HG02623 (cell line): ENCODE measurements around the gene BCAS3.

Source experiments
- ATAC-seq: cut with Tn5 transposase; IDR thresholded peaks from one replicate; pipeline ENCODE4 v1.9.1; 2021; ENCODE audit warnings: moderate library complexity; ENCODE audit not compliant: unreplicated experiment

BCAS3 gene

DNA sequence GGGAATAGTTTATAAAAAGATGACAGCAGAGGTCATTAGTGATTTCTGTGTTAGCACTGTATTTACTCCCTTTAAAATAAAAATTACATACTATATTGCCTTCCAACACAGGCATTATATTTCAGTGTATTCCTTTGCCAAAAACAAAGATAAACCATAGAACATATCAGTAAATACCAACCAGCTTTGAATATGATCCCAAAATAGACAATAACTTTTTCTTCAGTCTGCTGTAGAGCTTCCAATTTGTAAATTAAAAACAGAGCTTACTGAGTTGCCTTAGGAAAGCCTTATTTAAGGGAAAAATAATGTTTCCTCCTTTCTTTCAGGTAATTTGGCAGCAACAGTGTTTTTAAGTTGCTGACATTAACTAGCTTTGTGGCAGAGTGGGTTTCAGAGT lies 369.9 kb downstream of the BCAS3 start:
- no peak for ATAC-seq

GRCh38 chr17:61048376-61049106 lies 370.9 kb downstream of the BCAS3 start:
- no peak for ATAC-seq

DNA sequence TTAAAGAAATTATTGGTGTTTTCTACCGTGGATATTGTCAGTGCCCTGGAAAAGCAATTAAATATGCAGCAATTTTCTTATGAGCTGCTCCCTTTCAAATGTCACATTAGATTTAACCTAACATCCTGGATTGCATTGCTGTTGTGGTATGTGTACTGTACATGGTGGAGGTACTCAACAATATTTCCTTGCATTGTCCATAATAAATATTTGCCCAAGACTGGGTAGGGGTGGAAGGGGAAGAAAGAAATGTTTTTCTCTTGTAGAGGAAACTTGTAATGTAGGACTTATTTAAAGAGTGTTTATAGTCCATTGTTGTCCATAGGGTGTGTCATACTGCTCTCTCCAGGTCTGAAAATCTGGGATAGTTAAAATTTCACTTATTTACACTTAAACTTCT lies 375.8 kb downstream of the BCAS3 start:
- ATAC-seq: no peak

- no peak for ATAC-seq
These were observed 376.8 kb downstream of the BCAS3 start for GRCh38 chr17:61054436-61054835.

GRCh38 chr17:61057257-61057656 lies 379.6 kb downstream of the BCAS3 start:
- no peak for ATAC-seq

DNA sequence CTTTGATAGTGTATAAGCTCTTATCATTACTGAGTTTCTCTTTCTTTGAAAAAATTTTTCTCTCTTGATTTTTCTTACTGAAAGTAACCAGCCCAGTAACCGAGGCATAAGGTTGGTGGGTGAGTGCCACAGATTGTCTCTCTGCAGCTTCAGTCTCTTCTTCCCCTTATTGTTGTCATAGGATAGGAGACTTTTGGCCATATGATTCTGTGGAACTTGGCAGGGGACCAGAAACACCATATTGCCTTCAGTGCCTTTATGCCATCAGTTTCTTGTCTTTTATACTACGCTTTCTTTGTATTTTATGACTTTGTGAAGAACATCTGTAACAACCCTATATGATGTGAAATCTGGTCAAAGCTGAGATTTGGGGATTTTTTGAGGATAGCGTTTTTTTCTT lies 380.4 kb downstream of the BCAS3 start:
- no peak for ATAC-seq

DNA sequence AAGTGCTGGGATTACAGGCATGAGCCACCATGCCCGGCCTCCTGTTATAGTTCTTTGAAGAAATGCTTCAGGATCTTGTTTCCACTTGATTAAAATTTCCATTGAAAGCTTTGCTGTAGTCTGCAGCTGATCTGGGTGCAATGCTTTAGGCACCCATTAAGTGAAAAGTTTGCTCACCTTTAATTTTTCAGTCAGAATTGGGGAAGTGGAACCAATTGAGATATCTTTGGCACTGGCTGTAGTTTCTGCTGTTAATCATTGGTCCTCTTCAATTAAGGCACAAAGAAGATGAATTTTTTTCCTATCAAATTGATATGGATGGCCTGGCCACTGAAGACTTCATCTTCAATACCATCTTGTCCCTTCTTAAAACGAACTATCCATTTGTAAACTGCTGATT lies 385.9 kb downstream of the BCAS3 start:
- ATAC-seq: no peak

- no peak for ATAC-seq
These were observed 386.7 kb downstream of the BCAS3 start for GRCh38 chr17:61064087-61064951.

- ATAC-seq: no peak
These were observed 387.7 kb downstream of the BCAS3 start for GRCh38 chr17:61065263-61065773.

GRCh38 chr17:61066062-61066461 lies 388.4 kb downstream of the BCAS3 start:
- ATAC-seq: no peak

GRCh38 chr17:61070649-61071048 lies 393.0 kb downstream of the BCAS3 start:
- ATAC-seq: no peak

DNA sequence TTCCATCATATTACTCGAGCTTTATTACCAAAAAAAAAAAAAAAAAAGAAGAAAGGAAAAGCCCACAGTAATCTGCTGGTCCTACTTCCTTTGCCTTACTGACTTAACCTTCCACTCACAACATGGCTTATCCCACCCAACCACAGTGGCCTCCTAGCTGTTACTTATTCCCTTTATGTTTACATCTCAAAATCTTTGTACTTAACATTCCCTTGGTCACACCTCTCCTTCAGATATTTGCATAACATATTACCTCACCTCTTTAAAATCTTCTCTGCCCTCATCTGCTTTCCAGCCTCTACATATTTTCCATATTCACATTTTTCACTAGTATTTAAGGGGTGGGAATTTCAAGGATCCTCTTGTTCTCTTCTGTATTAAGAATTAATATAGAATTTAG lies 395.0 kb downstream of the BCAS3 start:
- no peak for ATAC-seq

DNA sequence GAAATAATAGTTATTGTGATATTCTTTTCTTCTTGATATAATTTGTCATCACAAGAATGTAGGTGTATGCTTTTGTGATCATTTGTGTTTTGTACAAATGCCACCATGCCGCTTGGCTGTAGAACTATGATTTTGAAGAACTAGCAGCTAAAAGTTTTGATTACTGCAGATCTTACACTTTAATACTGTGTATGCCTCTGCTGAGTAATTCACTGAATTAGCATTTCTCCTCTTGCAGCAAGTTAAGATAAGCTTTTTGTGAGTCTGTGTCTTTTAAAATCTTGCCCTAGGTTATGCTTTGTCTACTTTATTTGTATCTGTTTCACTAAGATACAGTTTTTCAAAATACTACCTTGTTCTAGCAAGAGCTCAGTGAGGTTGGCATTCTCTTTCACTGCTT lies 395.5 kb downstream of the BCAS3 start:
- no peak for ATAC-seq

GRCh38 chr17:61073799-61074513 lies 396.3 kb downstream of the BCAS3 start:
- no peak for ATAC-seq

DNA sequence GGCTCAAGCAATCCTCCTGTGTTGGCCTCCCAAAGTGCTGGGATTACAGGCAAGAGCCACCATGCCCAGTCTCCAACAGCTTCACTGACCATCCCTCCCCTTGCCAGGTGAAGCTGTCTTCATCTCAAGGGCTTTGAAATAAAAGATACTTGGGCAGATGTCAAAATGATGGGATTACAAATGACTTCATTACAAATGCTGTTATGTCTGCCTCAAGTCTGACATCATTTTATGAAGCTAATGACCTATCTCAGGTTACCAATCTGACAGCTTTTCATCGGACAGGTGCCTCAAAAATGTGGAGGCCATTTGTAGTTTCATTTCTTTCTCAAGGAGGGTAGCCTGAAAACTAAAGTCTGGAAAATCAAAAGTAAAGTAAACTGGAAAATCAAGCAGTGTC lies 398.3 kb downstream of the BCAS3 start:
- no peak for ATAC-seq

DNA sequence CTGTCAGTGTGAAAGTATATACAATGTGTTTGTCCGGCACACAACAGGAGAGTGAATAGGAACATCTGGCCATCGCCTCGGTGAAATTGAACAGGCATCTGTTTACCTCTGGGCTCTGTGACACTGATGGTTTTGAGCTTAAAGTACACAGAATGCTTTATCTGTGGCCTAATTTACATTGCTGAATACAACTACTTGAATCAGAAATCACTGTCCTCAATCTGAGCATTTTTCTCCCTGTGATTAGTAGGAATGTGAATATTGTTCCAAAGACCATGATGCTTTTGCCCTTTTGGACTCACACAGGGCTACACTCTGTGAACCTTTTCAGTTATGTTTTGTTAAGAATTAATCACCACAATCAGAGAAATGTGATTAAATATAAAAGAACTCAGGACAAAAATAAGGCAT lies 399.0 kb downstream of the BCAS3 start:
- no peak for ATAC-seq

DNA sequence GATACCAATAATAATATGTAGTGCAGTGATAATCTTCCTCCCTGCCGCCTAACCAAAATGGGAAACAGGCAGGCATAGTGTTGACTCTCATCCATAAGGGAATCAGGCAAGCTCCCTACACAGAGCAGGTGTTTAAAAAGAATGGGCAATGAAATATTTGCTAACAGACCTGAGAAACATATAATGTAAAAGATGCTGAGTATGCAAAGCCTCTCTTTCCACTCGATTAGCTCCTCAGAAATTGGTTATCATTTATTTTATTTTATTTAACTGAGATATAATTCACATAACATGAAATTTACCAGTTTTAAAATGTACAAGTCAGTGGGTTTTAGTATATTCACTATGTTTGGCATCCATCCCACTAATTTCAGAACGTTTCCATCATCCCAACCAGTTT lies 404.3 kb downstream of the BCAS3 start:
- ATAC-seq: no peak

DNA sequence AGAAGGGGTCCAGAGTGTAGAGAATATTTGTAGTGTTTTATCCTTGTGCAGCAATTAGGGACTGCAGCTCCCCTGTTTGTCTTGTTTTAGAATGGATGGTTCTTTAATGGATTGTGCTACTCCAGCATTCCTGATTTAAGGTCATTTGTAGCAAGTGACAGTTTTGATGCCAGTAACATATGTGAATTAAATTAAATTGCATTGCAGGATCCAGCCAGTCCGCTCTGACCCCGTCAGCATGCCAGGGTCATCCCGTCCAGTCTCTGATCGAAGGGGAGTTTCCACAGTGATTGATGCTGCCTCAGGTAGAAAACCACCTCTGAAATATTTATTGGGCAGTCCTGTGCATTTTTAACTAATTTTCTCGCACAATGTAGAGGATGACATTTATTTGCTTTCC lies 406.6 kb downstream of the BCAS3 start:
- no peak for ATAC-seq

DNA sequence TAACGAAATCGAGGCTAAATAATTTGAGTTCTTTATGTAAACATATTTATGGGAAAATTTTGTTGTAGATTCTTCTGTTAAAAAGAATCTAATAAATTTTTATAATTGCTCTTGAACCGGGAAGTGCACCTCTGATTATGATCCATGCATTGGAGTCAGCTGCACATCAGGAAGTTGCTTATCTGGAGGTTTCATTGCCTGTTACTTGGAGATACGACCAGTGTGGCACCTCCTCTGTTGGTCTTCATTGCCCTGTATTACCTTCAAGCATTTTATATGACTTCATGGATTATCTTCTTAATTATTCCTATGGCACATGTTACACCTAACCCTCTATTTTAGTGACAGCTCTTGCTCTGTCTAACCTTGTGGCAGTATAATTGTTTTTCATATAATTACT lies 409.4 kb downstream of the BCAS3 start:
- no peak for ATAC-seq

- no peak for ATAC-seq
These were observed 410.9 kb downstream of the BCAS3 start for GRCh38 chr17:61088556-61088955.

- ATAC-seq: no peak
These were observed 413.4 kb downstream of the BCAS3 start for GRCh38 chr17:61091096-61091495.
